ENCODE data around the gene VSNL1.

The VSNL1 gene

GRCh38 chr2:17646838-17647701 lies 106.6 kb downstream of the VSNL1 start:
- H3K9me3 ChIP-seq (ENCODE audit: insufficient read depth, low read depth, low read length), result no peaks in the 10 kb centered on the region
- H3K4me1 ChIP-seq (ENCODE audit: insufficient read depth, low read length, poor library complexity, severe bottlenecking), result no peaks in the 10 kb centered on the region
- no peak for TF ChIP-seq EZH2phosphoT487 (IDR thresholded peaks at IDR 0.05; ENCODE audit: borderline replicate concordance)
- no peak for TF ChIP-seq CTCF (conservative IDR thresholded peaks at IDR 0.05; ENCODE audit: low read length)
- H3K4me2 ChIP-seq (ENCODE audit: low read depth, low read length, poor library complexity, severe bottlenecking), result no peak overlapping the region
- H3K9ac ChIP-seq (ENCODE audit: low read depth, low read length, poor library complexity, severe bottlenecking), result no peak overlapping the region
- no peak overlapping the region for H3K4me3 ChIP-seq (ENCODE audit: low read length, poor library complexity, severe bottlenecking)
- H3F3A ChIP-seq (ENCODE audit: low read depth), result no peaks in the 10 kb centered on the region
- no peaks in the 10 kb centered on the region for H3K9me2 ChIP-seq (replicated peaks; ENCODE audit: low read depth, low read length)
- H3K36me3 ChIP-seq (ENCODE audit: insufficient read depth, low read length), result no peaks in the 10 kb centered on the region
- no peaks in the 10 kb centered on the region for H3K27me3 ChIP-seq (ENCODE audit: insufficient read depth, low read length, poor library complexity, severe bottlenecking)
- no peak overlapping the region for H2AFZ ChIP-seq (ENCODE audit: low read length)
- no peaks in the 10 kb centered on the region for H3K79me2 ChIP-seq (ENCODE audit: insufficient read depth, low read length)
- no peaks in the 10 kb centered on the region for H4K20me1 ChIP-seq (ENCODE audit: insufficient read depth, low read length, poor library complexity, severe bottlenecking)

- Histone ChIP-seq H3K4me2 (ENCODE audit: low read depth, low read length, poor library complexity, severe bottlenecking) (no peak overlapping the region), H3K27me3 (ENCODE audit: insufficient read depth, low read length, poor library complexity, severe bottlenecking) (no peaks in the 10 kb centered on the region), H3K4me3 (ENCODE audit: low read length, poor library complexity, severe bottlenecking) (no peak overlapping the region), H4K20me1 (ENCODE audit: insufficient read depth, low read length, poor library complexity, severe bottlenecking) (no peaks in the 10 kb centered on the region), H3K79me2 (ENCODE audit: insufficient read depth, low read length) (no peaks in the 10 kb centered on the region), H2AFZ (ENCODE audit: low read length) (no peak overlapping the region), H3K9me3 (ENCODE audit: insufficient read depth, low read depth, low read length) (no peaks in the 10 kb centered on the region), H3K4me1 (ENCODE audit: insufficient read depth, low read length, poor library complexity, severe bottlenecking) (no peaks in the 10 kb centered on the region), H3K9me2 (replicated peaks; ENCODE audit: low read depth, low read length) (no peaks in the 10 kb centered on the region), H3K36me3 (ENCODE audit: insufficient read depth, low read length) (no peaks in the 10 kb centered on the region), H3F3A (ENCODE audit: low read depth) (no peaks in the 10 kb centered on the region), H3K9ac (ENCODE audit: low read depth, low read length, poor library complexity, severe bottlenecking) (no peak overlapping the region)
- no peak for TF ChIP-seq CTCF (conservative IDR thresholded peaks at IDR 0.05; ENCODE audit: low read length)
- TF ChIP-seq EZH2phosphoT487 (IDR thresholded peaks at IDR 0.05; ENCODE audit: borderline replicate concordance), result no peak
These were observed 108.1 kb downstream of the VSNL1 start for GRCh38 chr2:17648581-17648980.

- Histone ChIP-seq H3K9me2 (replicated peaks; ENCODE audit: low read depth, low read length) (no peaks in the 10 kb centered on the region), H3K79me2 (ENCODE audit: insufficient read depth, low read length) (no peaks in the 10 kb centered on the region), H3K4me1 (ENCODE audit: insufficient read depth, low read length, poor library complexity, severe bottlenecking) (no peaks in the 10 kb centered on the region), H3K9me3 (ENCODE audit: insufficient read depth, low read depth, low read length) (no peaks in the 10 kb centered on the region), H3K9ac (ENCODE audit: low read depth, low read length, poor library complexity, severe bottlenecking) (no peak overlapping the region), H2AFZ (ENCODE audit: low read length) (no peak overlapping the region), H4K20me1 (ENCODE audit: insufficient read depth, low read length, poor library complexity, severe bottlenecking) (no peaks in the 10 kb centered on the region), H3K36me3 (ENCODE audit: insufficient read depth, low read length) (no peaks in the 10 kb centered on the region), H3K27me3 (ENCODE audit: insufficient read depth, low read length, poor library complexity, severe bottlenecking) (no peaks in the 10 kb centered on the region), H3F3A (ENCODE audit: low read depth) (no peaks in the 10 kb centered on the region), H3K4me2 (ENCODE audit: low read depth, low read length, poor library complexity, severe bottlenecking) (no peak overlapping the region), H3K4me3 (ENCODE audit: low read length, poor library complexity, severe bottlenecking) (no peak overlapping the region)
- TF ChIP-seq EZH2phosphoT487 (IDR thresholded peaks at IDR 0.05; ENCODE audit: borderline replicate concordance) (no peak), CTCF (conservative IDR thresholded peaks at IDR 0.05; ENCODE audit: low read length) (no peak)
These were observed 108.5 kb downstream of the VSNL1 start for GRCh38 chr2:17649026-17649425.

Data from Loucy (cell line).